OCI-LY1 (cell line): ENCODE results near the gene STK36.

Experiments used
- CTCF ChIP-seq: fragments of 200-600 bp; sonication (generic), shearing (Covaris generic); IDR thresholded peaks from 2 replicates; pipeline ENCODE4 v1.5.1; 2017; ENCODE audit warnings: mild to moderate bottlenecking, antibody characterized with exemption, low read length, moderate library complexity, mixed read lengths
- EZH2 ChIP-seq: fragments of 200-600 bp; sonication (generic), shearing (Covaris generic); IDR thresholded peaks from 2 replicates; pipeline ENCODE4 v1.8.0; 2017; ENCODE audit warnings: borderline replicate concordance, mixed run types, mild to moderate bottlenecking, antibody characterized with exemption, low read length, moderate library complexity, mixed read lengths

DNA sequence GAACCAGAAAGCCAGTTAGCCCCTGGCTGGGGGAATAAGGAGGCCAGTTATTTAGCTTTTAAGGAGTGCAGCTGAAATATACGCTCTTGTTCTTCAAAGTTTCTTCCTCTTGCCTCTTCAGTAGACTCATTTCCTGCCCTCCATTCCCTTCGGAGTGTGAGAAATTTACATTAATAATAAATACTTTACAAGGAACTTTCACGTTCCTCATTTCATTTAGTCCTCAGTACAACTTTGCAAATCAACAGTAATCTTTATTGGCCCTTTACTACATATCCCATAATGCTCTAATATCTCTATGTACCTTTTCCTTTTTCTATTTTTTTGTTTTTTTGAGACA, 48.5 kb upstream of the STK36 start:
- TF ChIP-seq CTCF (no peak), EZH2 (no peak)
